Kasumi-1 (cell line): Measurements from ENCODE around the gene TRIM10.
A peak's percentile ranks its signal among the peaks of the same experiment; 100 is the strongest.
"Not testable (repeated sequence)": the region's sequence is repeated elsewhere in the genome, so short reads cannot be mapped to it uniquely, and the experiment has no call there.

Experiments used
- DNase-seq, 2 experiments: peaks; one replicate each; lab custom pipeline; 2025; lab: John Stamatoyannopoulos, UW

Gene TRIM10

GRCh38 chr6:30171677-30172471 lies 10.9 kb upstream of the TRIM10 start:
- DNase-seq, result no peak

GRCh38 chr6:30169658-30170614 lies 8.9 kb upstream of the TRIM10 start:
- peak; percentile 79 to 89 for DNase-seq

DNA sequence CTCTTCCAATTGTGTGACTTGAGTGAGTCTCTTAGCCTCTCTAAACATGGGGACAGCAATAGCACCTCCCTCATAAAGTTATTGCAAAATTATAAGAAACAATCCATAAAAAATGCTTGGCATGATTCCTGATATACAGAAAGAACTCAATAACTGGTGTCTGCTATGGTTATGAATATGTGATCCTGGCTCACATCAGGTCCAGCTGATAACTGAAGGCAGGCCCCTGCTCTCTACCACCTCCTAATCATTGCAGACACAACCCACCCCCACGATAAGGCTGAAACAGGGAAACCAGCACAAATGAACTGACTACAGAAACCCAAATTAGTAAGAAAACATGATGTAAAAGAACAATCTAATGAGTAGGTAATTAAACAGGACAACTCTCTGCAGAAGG lies 7.7 kb upstream of the TRIM10 start:
- DNase-seq, result no peak

GRCh38 chr6:30167101-30167500 lies 6.1 kb upstream of the TRIM10 start:
- DNase-seq, result no peak

DNA sequence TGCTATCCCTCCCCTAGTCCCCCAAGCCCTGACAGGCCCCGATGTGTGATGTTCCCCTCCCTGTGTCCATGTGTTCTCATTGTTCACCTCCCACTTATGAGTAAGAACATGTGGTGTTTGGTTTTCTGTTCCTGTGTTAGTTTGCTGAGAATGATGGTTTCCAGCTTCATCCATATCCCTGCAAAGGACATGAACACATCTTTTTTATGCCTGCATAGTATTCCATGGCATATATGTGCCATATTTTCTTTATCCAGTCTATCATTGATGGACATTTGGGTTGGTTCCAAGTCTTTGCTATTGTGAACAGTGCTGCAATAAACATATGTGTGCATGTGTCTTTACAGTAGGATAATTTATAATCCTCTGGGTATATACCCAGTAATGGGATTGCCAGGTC lies 4.2 kb upstream of the TRIM10 start:
- not testable (repeated sequence) for DNase-seq

GRCh38 chr6:30164714-30165113 lies 3.7 kb upstream of the TRIM10 start:
- DNase-seq, result no peak

GRCh38 chr6:30163918-30164654 lies 3.1 kb upstream of the TRIM10 start:
- DNase-seq, result no peak

DNA sequence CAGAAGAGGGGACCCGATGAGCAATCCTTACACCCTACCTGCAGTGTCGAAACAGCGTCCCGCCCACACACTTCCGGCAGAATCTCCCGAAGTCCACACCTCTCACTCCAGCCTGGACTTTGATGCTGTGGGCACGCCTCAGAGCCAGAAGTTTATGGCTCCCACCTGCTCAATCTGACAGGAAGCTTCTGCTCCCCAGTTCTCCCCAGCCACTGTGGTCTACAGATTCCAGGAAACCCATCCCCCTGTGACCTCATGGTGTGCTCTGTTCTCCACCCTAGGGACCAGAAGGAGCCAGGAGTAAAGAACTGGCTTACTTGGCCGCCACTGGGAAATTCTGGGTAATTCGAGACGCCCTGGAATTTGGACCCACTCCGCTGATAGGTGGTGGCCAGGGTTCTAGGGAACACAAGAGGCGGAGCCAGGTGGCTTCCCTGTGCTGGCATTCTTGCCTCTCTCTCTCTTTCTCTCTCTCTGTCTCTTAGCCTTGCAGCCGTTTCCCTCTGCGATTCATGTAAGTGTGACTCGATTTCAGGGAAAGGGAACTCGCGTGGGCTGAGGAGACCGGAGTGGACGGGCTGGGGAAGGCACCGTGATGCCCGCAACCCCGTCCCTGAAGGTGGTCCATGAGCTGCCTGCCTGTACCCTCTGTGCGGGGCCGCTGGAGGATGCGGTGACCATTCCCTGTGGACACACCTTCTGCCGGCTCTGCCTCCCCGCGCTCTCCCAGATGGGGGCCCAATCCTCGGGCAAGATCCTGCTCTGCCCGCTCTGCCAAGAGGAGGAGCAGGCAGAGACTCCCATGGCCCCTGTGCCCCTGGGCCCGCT lies 2.3 kb upstream of the TRIM10 start, which contains the start of gene TRIM15:
Gene TRIM15, plus strand, starts transcription at position 457 of the 828 bp plus-strand sequence. Its CDS starts 139 bp downstream, at position 596.
- DNase-seq, result no peak

DNA sequence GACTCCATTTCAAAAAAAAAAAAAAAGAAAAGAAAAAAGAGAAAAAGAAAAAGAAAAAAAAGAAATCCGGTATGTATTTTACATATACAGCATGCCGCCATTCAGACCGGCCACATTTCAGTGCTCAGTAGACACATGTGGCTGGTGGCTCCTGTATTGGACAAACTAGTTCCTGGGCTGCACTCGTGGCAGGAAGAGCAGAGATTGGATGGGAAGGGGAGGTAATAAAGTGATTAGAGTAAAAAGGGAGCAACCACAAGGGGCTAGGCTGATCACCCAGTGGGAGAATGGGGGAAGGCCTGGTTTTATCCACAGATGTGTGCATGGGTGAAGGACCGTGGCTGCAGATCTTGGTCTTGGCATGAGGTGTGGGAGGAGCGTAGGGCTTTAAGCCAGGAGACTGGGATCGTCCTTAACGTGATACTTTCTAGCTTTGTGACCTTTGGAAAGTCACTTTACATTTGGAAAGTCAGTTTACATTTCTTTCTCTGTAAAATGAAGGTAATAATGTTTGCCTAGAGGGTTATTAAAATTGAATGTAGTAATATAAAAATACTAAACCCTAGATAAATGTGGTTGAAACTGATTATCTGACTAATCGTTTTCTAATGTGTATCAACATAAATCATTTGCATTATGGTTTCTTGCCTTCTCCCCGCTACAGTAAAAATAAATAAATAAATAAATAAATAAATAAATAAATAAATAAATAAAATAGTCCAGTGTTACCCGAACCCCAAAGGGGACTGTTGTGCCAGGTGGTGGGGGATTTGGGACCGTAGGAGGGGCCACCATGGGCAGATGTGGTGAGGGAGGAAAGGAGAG lies 1.5 kb upstream of the TRIM10 start:
- no peak for DNase-seq

GRCh38 chr6:30160008-30160784 lies 815 bp downstream of the TRIM10 start:
- DNase-seq, result no peak

- no peak for DNase-seq
These were observed 2.5 kb downstream of the TRIM10 start for GRCh38 chr6:30158475-30159040.

DNA sequence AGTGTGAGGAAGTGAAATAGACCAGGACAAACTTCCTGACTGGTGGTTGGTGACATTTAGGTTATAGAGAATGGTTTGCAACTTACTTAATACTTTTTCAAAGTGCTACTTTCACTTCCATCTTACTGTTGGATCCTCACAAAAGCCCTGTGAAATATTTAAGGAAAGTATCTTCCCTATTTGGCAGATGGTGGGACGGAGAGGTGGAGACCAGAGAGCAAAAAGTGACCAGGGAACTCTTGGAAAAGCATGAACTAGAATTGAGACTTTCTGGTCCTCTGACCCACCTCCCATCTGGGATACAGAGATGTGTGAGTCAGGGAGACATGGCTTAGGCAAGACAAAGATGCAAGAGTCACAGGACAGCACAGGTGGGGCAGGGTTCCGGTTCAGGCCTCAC lies 3.0 kb downstream of the TRIM10 start:
- no peak for DNase-seq

DNA sequence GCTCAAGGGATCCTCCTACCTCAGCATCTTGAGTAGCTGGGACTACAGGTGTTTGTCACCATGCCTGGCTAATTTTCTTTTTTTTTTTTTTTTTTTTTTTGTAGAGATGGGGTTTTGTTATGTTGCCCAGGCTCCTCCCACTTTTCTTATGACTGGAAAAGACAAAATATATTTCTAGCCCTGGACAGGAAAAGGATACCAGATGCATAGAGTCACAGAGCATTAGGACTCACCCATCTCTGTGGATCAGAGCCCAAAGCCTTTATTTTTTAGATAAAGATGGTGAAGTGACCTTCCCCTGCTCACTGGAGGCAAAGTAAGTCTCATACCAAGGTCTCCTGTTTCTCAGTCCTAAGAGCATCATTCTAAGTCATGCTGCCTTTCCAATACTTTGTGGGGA lies 3.4 kb downstream of the TRIM10 start:
- no peak for DNase-seq

GRCh38 chr6:30156774-30157173 lies 4.2 kb downstream of the TRIM10 start:
- DNase-seq, result no peak

GRCh38 chr6:30156262-30156599 lies 4.8 kb downstream of the TRIM10 start:
- peak; percentile 57 to 60 for DNase-seq

DNA sequence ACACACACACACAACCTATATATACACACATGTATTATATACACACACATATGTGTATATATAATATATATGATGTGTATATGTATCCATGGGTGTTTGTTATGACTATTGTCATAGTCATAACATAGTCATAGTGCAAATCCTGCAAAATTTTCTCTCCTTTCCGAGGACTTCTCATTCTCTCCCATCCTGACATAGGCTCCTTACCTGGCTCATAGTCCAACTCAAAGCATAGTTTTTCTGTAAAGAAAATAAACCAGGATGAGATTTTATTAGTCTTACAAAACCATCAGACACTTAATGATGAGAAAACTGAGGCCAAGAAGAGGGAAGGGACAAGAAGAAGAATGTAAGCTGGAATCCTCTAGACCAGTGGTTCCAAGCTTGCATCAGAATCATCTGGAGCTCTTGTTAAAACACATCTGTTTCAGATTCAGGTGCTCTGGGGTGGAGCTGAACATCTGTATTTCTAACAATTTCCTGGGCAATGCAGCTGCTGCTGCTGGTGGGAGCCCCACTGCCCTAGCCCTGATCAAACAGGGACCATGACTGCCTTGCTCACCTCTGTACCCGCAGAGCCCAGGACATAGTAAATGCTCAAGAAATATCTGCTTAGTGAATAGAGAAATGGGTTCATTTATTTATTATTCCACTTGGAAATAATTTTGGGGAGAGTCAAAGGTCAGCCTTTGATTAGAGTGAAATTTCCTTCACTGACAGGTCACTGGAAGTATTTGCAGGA lies 5.3 kb downstream of the TRIM10 start:
- no peak for DNase-seq

DNA sequence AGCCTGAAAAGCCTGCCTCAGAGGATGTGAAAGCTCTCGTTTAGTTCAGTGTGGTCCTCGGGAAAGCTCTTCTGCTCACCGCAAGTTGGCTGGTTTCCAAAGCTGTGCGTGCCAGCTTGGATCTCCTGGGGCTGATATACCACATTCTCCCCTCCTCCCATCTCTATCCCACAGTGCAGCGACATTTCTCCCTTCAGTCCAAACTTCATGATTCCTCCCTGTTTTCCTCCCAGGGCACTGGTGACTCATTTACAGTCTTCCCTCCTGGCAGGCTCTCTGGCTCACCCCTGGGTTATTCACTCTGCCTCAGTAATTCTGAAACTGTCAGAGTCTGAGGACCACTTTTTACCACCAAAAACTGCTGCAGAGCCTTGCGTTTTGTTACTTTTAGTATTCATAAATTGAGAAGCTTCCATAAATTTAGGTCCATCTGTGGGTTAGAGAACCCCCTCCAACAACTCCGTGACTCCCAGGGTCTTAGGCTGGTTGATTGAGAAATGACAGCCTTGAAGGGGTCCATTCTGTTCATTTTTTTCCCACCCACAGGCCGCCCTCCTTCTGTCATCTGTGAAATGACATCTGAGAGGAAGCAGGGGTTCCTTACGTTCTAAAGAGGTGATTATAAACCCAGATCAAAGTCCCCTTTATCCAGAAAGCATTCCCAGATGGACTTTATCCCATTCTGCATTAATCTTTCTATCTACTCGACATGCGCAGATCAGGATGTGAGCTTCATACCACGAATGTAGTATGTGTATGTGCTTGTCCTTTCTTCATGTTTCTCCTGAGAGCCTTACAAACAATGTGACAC lies 6.1 kb downstream of the TRIM10 start:
- DNase-seq, result no peak

GRCh38 chr6:30154061-30154460 lies 7.0 kb downstream of the TRIM10 start:
- DNase-seq, result no peak
